ENCODE data around the gene PPM1L.

Gene PPM1L

DNA sequence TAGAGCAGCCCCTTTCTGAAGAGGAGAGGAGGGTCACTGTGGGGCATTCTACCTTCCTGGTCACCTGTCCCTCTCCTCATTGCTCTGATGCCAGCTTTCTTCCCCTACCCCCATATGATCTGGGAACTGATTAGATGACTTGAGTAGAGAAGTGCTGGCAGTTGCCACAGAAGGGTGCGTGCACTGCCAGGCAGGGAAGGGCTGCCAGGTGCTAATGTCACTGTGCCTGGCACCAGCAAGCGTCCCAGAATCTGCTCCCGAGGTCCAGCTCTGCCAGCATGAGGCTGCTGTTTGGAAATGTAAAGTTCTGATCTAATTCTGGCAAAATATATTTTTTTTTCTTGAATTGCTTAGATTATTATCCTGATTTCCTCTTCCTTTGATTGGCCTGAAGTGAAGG is 52.8 kb downstream of the PPM1L start:
- no peak for DNase-seq (ENCODE audit: low read depth)

DNA sequence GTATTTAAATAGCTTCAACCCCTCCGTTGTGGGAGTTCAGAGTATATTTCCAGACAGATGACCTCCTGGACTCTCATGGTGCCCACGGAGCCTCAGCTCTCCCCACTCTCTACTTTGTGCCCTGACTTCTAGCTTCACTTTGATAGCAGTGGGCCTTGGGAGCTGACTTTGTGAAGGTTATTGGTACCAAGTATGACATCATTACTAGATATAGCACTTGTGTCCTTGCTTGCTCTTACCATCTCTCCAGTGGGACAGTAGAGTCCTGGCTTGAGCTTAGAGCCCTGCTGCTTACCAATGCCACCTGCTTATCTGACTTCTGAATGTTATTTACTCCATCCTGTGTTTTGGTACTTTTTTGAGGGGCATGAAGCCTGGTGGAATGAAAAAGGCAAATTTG is 53.4 kb downstream of the PPM1L start:
- DNase-seq (ENCODE audit: low read depth), result no peak

DNA sequence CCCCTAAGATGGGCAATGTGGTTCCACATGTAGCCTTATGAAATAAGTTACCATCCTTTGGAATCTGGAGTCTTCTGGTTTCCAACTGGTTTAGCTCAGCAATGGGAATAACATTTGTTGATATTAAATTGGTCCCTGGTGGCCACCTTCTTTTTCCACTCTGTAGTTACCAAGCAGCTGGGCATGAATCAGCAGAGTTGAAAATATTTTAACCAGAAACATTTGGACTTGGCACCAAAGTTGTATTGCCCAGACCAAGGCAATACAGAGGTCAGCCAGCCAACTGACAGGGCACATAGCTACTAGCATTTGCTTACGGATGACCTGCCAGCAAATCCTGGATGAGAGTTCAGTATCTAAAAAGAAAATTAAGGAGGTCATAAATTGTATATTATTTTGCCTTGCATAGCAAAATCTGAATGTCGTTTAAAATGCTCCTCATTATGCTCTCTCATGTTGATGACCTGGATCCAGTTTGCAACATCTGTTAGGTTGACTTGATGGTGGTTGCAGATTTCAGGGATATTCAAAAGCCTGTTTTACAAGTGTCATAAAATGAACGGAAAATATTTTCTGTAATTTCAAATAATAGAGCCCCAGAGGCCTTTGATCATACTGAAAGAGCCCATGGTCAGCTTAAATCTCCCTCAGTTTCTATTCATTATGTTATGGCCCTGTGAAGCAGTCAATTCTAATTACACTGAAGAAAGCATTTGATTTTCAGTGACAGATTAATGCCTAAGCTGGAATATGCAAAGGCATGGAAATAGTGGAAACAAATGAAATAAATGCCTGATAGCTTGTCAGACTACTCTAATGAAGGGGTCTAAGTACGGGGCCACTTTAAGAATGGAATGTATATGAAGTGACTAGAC is 54.6 kb downstream of the PPM1L start:
- DNase-seq (ENCODE audit: low read depth), result no peak

DNA sequence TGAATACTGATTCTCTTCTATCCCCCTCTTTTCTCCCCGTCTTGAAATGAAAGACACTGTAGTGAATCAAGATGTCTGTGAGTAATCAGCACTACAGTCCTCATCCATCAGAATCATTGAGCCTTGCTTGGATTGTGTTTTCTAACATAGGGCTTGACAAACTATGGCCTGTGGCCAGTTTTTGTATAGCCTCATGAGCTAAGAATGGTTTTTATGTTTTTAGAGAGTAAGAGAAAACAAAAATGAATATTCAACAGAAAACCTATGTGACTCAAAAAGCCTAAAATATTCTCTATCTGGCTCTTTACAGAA is 55.2 kb downstream of the PPM1L start:
- no peak for DNase-seq (ENCODE audit: low read depth)

DNA sequence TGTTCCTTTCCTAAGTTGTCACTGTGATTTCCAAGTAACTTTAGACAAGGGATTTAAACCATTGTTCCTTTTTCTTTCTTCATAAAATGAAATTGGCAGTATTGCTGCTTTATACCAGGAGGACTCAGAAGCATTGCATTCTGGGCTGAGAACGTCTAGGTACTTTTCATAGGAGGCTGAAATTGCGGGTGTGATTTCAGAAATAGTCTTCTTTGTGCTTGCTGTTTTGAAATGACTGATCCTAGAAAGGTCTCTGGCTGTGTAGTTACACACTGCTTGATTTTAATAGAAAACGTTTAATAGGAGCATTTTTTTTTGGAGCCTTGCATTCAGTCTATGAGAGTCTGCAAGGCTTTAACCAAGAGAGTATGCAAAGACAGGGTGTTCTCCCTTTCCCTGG is 56.3 kb downstream of the PPM1L start:
- no peak for DNase-seq (ENCODE audit: low read depth)

DNA sequence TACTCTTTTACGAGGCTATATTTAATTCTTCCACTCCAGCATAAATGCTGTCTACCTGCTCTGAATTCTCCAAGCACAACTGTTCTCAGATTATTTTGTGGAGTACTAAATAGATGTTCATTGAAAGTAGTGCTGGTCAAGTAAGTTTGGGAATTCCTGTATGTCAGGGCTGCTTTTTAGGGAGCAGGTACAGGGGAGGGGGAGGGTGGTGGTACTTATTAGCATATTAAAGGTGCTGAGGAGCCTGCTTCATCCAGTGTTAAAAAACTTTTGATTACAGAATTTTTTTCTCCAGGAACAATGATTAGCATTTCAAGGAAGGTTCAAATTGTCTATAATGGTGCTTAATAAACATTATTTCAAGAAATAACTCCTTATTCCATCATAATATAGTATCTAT is 59.2 kb downstream of the PPM1L start:
- no peak for DNase-seq (ENCODE audit: low read depth)

DNA sequence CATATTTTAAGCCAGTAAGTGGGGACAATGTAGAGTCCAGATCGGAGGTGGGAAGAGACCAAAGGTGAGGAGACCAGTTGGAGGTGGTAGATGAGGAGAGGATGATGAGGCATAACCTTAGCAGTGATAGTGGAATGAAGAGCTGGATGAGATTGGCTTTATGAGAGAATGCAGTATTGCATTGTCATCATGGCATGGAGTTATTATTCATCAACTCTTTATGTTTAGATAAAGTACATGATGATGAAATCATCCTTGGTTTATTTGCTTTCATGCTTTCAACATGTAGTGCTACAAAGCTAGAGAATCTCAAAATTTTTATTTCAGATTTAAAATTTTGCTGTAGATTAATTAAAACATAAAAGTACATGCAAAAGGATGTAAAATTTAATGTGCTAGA is 64.0 kb downstream of the PPM1L start:
- DNase-seq (ENCODE audit: low read depth), result peak; percentile 17

DNA sequence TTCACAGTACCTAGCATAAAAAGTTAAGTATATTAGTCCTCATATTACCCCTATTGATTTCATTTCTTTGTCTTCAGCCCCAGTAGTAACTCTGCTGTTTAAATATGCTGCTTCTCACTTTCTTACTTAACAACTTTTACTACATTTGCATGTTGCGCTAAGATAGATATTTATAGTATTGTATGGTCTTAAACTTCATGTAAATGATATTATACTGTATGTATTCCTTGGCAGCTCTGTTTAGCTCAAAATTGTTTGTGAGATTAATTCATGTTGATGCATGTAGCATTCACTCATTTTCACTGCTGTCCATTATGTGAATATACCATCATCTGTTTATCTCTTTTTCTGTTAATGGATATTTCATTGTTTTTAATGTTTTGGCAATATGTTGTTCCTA is 64.4 kb downstream of the PPM1L start:
- no peak for DNase-seq (ENCODE audit: low read depth)

DNA sequence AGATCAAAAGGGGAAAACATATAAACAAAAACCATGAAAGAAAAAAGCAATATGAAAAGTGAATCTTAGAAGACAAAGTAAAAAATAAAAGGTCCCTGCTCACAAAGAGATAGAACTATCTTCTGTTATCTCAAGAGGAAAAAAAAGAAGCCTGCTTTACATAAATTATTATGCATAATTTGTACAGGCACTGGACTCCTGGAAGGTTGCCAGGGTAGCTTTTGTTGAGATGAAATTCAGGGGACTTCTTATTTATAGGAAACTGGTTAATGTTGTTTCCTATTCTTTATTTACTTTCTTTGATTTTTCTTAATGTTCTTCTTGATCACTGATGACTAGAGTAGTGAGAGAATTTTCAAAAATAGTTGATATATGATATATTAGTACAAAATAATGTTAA is 66.9 kb downstream of the PPM1L start:
- no peak for DNase-seq (ENCODE audit: low read depth)

DNA sequence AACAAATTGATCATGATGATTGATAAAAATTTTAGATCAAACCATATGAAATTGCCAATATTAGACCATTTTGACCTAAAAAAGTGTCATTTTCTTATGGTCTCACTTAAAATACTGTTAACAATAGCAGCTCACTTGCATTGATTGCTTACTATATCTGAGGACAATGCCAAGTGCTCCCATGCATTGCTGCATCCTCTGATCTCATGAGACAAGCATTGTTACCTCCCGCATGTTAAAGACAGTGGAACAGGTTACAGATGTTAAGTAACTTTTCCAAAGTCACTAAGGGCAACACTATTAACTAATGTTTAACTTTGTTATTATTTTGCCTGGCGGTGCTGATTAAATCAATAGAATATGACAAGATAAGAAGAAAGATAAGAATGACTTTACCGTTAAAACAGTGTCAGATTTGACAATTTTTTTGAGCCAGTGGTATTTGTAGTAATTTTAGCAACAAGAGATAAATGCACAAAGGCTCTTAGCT is 69.3 kb downstream of the PPM1L start:
- no peak for DNase-seq (ENCODE audit: low read depth)

DNA sequence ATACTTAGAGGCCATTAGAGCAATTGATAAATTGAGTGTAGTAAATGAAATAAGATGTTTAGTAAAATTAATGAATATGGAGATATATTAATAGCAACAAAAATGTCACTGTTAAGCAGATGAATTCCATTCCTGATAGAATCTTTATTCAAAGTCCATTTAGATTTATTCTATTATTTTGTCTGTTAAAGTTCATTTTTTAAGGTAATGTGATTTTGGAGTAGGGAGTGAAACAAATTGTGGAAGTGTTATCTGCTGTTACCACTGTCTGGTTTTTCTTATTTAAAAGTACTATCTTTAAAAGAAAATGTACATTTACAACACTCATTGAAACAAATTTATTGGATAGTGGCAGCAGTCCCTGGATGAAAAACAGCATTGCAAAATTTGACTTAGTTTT is 70.4 kb downstream of the PPM1L start:
- DNase-seq (ENCODE audit: low read depth), result no peak

DNA sequence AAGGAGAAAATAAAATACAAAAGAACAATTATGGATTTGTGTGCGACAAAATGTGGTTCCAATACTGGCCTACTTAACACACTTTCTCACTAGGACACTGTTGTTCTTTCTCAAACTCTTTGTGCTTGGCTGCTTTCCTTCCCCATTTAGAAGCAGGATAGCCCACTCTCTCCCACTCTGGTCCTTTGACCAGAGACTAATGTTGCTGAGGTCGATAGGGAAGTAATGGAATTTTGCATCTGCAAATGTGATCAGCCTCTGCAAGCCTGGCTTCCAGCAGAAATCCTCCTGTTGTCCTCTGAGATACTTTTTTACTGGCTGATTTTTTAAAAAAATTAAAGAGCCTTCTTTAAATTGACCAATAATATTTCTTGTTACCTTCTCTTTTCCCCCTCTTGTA is 71.0 kb downstream of the PPM1L start:
- no peak for DNase-seq (ENCODE audit: low read depth)

DNA sequence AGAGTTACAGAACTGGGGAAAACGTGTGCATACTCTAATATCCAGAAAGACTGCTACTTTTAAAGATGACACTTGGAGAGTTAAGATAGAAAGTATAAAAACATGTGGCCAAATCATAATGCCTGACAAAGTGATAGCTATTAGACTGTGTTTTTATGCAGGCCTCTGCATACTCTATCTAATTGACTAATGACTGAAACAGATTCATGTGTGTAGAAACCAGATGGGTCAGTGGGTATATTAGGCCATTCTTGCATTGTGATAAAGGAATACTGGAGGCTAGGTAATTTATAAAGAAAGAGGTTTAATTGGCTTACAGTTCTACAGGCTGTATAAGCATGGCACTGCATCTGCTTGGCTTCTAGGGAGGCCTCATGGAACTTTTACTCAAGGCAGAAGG is 71.5 kb downstream of the PPM1L start:
- no peak for DNase-seq (ENCODE audit: low read depth)

DNA sequence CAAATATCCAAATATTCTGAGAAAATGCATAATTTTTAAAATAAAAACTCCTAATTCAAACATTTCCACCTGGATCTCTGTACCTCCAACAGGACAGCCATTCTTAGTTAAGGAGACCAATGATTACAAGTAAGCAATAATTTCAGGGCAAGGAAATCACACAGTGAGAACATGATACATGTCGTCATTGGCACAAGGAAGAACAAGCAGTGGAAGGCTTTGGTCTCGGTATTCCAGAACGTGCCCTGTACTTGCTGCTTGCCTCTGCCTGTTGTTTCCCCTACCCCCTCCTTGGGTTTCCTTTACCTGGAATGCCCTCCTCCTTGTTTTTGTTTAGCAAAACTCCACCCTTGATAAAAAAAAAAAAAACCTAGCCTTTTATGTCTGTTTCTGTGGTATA is 72.8 kb downstream of the PPM1L start:
- DNase-seq (ENCODE audit: low read depth), result no peak

DNA sequence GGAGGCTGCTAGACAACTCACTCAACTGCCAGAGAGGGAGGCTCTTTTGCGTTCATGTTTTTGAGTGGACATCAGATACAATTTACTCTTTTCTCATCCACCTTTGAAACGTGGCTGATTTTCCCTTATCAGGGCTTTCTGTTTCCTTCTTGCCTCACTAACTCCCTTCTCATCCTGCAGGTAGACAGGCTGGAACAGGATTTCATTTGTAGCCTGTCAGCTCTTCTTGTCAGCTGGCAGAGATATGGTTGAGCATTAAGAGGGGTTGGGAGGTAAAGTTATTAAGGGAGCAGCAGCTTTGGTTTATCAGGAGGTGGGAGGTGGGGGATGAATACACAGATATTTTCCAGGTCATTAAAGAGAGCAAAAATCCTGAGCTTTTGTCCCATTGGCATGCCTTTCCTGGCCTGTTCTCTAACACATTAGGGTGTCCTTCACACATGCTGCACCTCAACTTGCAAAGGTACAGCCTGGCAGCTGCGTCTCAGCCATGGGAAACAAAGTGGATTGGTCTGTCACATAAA is 73.5 kb downstream of the PPM1L start:
- no peak for DNase-seq (ENCODE audit: low read depth)

DNA sequence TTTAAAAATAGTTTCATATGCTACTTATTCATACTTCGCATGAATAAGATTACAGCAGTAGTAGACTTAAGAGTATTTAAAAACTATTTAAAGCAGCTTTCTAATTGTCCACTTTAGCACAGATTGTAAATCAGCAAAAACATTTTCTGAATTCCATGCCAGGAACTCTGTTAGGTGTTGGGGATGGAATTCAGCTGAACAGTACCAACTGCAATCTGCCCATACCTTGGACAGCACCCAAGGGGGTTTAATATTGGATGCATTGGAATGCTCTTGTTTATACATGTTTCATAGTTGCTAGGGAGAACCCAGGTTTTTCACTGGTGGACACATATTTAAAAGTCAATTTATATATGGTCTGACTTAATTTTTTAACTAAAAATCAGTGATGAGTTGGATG is 74.8 kb downstream of the PPM1L start:
- DNase-seq (ENCODE audit: low read depth), result peak; percentile 12

DNA sequence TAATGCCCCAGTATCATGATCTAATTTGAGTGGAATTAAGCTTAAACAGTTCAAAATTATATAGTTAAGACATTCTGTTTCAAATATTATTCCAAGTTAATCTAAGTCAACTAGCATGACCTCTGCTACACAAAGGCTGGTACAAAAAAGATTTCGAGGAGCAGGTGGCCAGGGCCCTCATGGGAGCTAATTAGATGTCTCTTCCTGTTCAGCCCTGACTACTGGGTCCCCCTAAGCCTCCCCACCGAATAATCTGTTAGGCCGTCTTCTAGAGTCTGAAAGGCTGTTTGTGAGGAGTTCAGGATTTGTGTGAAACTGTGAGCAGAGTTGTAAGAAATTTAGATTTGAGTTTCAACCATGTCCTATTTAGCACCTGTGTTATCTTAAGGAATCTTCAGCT is 75.4 kb downstream of the PPM1L start:
- DNase-seq (ENCODE audit: low read depth), result no peak

DNA sequence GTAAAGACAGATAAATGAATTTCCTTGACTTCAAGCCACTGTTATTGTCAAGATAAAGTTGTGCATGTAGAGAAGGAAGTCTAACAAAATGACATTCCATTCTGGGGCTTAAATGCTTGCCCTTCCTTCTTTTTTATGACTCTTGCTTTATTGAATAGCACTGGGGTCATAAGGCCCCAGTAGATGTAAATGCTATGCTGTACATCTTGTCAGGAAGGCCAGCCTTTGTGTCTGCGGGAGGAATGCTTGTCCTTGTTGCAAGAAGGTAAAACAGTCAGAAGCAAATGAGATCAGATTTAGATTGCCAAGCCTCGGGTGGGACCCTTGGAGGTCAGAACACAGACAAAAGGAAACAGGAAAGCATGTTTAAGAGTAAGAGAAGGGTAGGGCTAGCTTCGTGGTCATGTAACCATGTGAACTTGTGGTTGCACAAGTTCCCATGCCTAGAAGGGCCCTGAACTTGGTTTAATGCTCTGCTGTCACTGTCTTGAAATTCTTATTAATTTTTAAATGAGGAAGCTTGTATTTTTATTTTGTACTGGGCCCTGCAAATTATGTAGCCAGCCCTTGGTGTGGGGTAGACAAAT is 81.5 kb downstream of the PPM1L start:
- DNase-seq (ENCODE audit: low read depth), result no peak

DNA sequence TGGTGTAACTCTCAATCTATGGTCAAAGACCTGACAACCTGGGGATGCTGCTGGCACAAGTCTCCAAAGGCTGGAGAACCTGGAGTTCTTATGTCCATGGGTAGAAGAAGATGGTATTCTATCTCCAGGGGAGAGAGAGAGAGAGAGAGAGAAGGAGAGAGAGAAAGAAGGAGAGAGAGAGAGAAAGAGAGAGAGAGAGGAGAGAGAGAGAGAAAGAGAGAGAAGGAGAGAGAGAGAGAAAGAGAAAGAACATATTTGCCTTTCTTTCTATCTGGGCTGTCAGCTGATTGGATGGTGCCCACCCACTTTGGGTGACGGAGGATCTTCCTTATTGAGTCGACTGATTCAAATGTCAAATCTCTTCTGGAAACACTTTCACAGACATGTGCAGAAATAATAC is 84.6 kb downstream of the PPM1L start:
- no peak for DNase-seq (ENCODE audit: low read depth)

DNA sequence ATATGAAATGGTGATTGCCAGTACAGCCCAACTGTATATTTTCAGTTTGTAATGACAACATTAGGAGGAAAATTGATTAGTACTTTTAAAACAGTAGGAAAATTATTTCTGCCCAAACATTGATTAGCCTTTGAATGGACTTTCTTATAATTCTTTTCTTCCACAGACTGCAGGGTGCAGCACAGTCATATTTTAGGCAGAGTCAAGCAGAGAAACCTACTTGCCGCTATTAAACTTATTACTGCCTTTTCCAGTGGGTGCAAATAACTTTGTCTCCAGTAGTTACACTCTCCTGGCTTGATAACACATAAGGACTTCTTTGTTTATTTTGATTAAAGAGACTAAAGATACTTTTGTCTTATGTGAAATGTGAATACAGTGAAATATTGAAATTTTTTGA is 85.4 kb downstream of the PPM1L start:
- no peak for DNase-seq (ENCODE audit: low read depth)

DNA sequence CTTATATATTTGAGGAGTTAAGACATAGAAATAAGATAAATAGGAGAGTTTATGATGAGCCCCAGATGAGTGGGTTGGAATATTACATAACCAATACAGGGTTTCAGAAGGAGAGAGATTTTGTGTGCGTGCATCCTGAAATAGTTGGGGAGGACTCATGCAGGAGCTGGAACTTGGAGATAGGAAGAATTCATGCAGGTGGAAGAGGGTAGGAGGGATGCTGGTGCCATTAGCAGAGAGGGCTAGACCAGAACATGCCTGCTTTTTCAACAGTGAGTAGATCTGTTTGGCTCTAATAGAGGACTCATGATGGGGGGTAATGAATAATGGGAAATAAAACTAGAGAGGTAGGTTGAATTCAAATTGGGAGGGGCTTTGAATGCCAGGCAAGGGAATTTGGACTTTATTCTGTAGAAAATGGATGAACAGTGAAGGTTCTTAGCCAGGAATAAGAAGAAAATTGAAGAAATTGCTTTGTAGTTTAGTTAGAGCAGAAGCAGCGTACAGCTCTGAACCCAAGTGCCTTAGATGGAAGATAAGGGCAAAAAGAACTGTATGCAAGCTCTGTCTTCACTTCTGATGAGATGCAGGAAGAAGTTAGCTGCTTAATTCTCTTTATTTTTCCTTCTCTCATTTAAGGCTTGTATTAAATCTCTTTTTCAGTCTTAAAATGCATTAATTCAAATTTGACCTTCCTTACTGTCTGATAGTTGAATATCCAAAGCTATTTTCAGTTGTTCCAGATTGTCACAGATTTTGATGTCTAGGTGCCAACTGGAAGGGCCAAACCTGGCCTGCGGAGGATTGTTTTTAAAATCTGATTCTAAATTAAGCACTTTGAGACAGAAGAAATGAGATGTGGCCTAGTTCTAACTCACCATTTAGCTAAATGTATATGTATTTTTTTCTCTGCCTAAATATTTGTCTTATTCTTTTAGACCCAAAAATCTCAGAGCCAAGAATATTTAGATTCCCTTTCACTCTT is 86.3 kb downstream of the PPM1L start:
- no peak for DNase-seq (ENCODE audit: low read depth)

DNA sequence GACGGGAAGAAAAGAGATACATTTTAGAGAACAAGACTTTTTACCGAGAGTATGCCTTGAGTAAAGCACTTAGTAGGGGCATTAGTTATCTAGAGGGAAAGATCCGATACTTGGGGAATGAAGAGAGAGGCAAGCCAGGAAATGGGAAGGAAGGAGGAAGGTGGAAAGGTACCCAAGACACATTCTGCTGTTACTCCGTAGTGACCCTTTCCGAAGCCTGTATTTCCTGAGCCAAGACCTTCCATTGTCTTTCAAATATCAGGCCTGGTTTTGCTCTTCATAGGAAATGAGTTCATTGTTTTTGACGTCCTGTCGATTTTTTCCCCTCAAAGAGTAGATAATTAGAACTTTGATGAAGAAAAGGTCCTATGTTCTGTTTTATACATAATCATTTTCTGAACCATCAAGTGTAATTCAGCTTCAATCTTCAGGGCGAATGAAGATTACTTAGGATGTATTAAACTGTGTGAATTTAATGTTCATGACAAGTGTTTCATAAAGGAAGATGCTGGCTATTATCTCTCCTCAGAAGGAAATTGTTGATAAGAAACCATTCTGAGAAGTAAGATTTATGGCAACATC is 95.7 kb downstream of the PPM1L start:
- DNase-seq (ENCODE audit: low read depth), result no peak
